Epithelial cell of prostate (primary cell): Measurements from ENCODE around the gene KIAA1328.

ENCODE experiments used
- DNase-seq: peaks from one replicate; pipeline ENCODE4 v3.0.0-alpha.2; 2011; ENCODE audit warnings: low read depth, low spot score
- H3K27ac ChIP-seq: fragments of 450-650 bp; 2 replicates; pipeline ENCODE4 v1.5.1; 2017; ENCODE audit warnings: mild to moderate bottlenecking

The KIAA1328 gene

GRCh38 chr18:37266290-37266689 is 437.4 kb downstream of the KIAA1328 start:
- no peak for DNase-seq
- H3K27ac ChIP-seq: no peak overlapping the region

GRCh38 chr18:37270038-37270665 is 441.2 kb downstream of the KIAA1328 start:
- H3K27ac ChIP-seq: no peak overlapping the region
- no peak for DNase-seq

GRCh38 chr18:37270666-37271052 is 441.7 kb downstream of the KIAA1328 start:
- no peak for DNase-seq
- no peak overlapping the region for H3K27ac ChIP-seq

GRCh38 chr18:37272226-37272625 is 443.3 kb downstream of the KIAA1328 start:
- no peak overlapping the region for H3K27ac ChIP-seq
- DNase-seq: no peak

GRCh38 chr18:37272841-37273240 is 443.9 kb downstream of the KIAA1328 start:
- DNase-seq: no peak
- H3K27ac ChIP-seq: no peak overlapping the region

- H3K27ac ChIP-seq: no peak overlapping the region
- no peak for DNase-seq
Measured at GRCh38 chr18:37274309-37275236, 445.6 kb downstream of the KIAA1328 start.

- no peak for DNase-seq
- no peak overlapping the region for H3K27ac ChIP-seq
Measured at GRCh38 chr18:37275237-37275741, 446.4 kb downstream of the KIAA1328 start.

- no peak overlapping the region for H3K27ac ChIP-seq
- DNase-seq: no peak
Measured at GRCh38 chr18:37276111-37276890, 447.4 kb downstream of the KIAA1328 start.

GRCh38 chr18:37277804-37278203 is 448.9 kb downstream of the KIAA1328 start:
- H3K27ac ChIP-seq: no peak overlapping the region
- no peak for DNase-seq
